H1 (cell line): ENCODE results near the gene DNAJB5. TPM values are rescaled to one million over a fixed set of nuclear protein-coding genes. Genes with fewer than 3 reads are reported as not detected.

Experiments
- CTCF ChIA-PET: fragments of 300-600 bp; sonication (Branson Sonifier 250); formaldehyde crosslinking; loops from one replicate; lab custom pipeline; 2021; ENCODE audit not compliant: partially characterized antibody; lab: Charles Lee
- POLR2A ChIA-PET: fragments of 300-600 bp; sonication (Branson Sonifier 250); formaldehyde crosslinking; loops from one replicate; lab custom pipeline; 2021; ENCODE audit warnings: inconsistent platforms; ENCODE audit not compliant: partially characterized antibody; lab: Charles Lee
- DNase-seq, 2 experiments: peaks; one replicate each; pipeline versions ENCODE4 v3.0.0 to v3.0.0-alpha.2; 2010 to 2022; ENCODE audit warnings: low spot score in 2 of 2, low read depth in 1 of 2, mixed read lengths in 1 of 2
- FAIRE-seq: peaks from 2 replicates; lab custom pipeline; 2011; peaks lifted over from hg19 to GRCh38; lab: Jason Lieb, UNC
- H2AFZ ChIP-seq: 2 replicates; pipeline ENCODE4 v1.8.1; 2012; ENCODE audit warnings: low read length, inconsistent platforms
- H2AK5ac ChIP-seq: 2 replicates; pipeline ENCODE4 v1.6.1; 2013; ENCODE audit warnings: low read depth, low read length
- H2BK120ac ChIP-seq: replicated peaks from 2 replicates; pipeline ENCODE3; 2013; ENCODE audit warnings: low read depth, low read length, inconsistent platforms
- H2BK12ac ChIP-seq: 2 replicates; pipeline ENCODE4 v1.6.1; 2013; ENCODE audit warnings: low read depth, low read length
- H2BK15ac ChIP-seq: 2 replicates; pipeline ENCODE4 v1.6.1; 2013; ENCODE audit warnings: low read length
- H2BK20ac ChIP-seq: 2 replicates; pipeline ENCODE4 v1.6.1; 2013; ENCODE audit warnings: low read length
- H2BK5ac ChIP-seq: 2 replicates; pipeline ENCODE4 v1.6.1; 2013; ENCODE audit warnings: low read depth, low read length
- H3K14ac ChIP-seq: 2 replicates; pipeline ENCODE4 v1.6.1; 2013; ENCODE audit warnings: inconsistent platforms; ENCODE audit not compliant: insufficient read length
- H3K18ac ChIP-seq: 2 replicates; pipeline ENCODE4 v1.6.1; 2013; ENCODE audit warnings: low read length; ENCODE audit errors: extremely low read depth
- H3K23ac ChIP-seq: 2 replicates; pipeline ENCODE4 v1.6.1; 2013; ENCODE audit warnings: inconsistent platforms; ENCODE audit not compliant: insufficient read length
- H3K23me2 ChIP-seq: 2 replicates; pipeline ENCODE4 v1.6.1; 2013; ENCODE audit warnings: low read depth, low read length
- H3K27ac ChIP-seq: 2 replicates; pipeline ENCODE4 v1.6.1; 2011; ENCODE audit warnings: low read depth, low read length, inconsistent platforms
- H3K27me3 ChIP-seq, 4 experiments: replicated peaks in 1 of 4; 1 replicate in 1 of 4; 2 replicates in 3 of 4; pipeline versions ENCODE4 v1.6.1 to v1.8.1; 2011 to 2013; ENCODE audit warnings: low read length in 3 of 4, mild to moderate bottlenecking in 3 of 4, inconsistent platforms in 2 of 4, mixed read lengths in 2 of 4, moderate library complexity in 1 of 4; ENCODE audit not compliant: control insufficient read depth in 3 of 4, insufficient read depth in 3 of 4; ENCODE audit errors: extremely low read depth in 1 of 4
- H3K36me3 ChIP-seq, 4 experiments: 2 replicates each; pipeline versions ENCODE4 v1.6.1 to v1.8.1; 2011 to 2013; ENCODE audit warnings: mild to moderate bottlenecking in 4 of 4, low read length in 3 of 4, moderate library complexity in 2 of 4, control low read depth in 1 of 4, inconsistent platforms in 1 of 4; ENCODE audit not compliant: insufficient read depth in 4 of 4, control insufficient read depth in 2 of 4
- H3K4ac ChIP-seq: replicated peaks from 2 replicates; pipeline ENCODE3; 2013; ENCODE audit warnings: low read length, low read depth, mixed read lengths, inconsistent platforms; ENCODE audit not compliant: insufficient read length
- H3K4me1 ChIP-seq, 4 experiments: replicated peaks in 1 of 4; 1 replicate in 1 of 4; 2 replicates in 3 of 4; pipeline versions ENCODE4 v1.6.1 to v1.8.1; 2011 to 2013; ENCODE audit warnings: low read length in 3 of 4, inconsistent platforms in 2 of 4, mixed read lengths in 1 of 4; ENCODE audit not compliant: insufficient read depth in 4 of 4, control insufficient read depth in 3 of 4
- H3K4me2 ChIP-seq, 2 experiments: 2 replicates each; pipeline versions ENCODE4 v1.6.1 to v1.8.1; 2011 to 2013; ENCODE audit warnings: low read depth in 2 of 2, low read length in 2 of 2, control low read depth in 1 of 2, inconsistent platforms in 1 of 2, mild to moderate bottlenecking in 1 of 2; ENCODE audit not compliant: insufficient read depth in 1 of 2
- H3K4me3 ChIP-seq, 4 experiments: fragments of 200-600, 300-600 bp in 1 of 4; sonication (generic), shearing (Covaris generic), sonication (Bioruptor Twin) in 1 of 4; 2 replicates each; pipeline versions ENCODE4 v1.5.1 to v1.8.1; 2011 to 2016; ENCODE audit warnings: low read length in 4 of 4, low read depth in 3 of 4, control low read depth in 2 of 4, inconsistent platforms in 2 of 4, mild to moderate bottlenecking in 2 of 4, mixed read lengths in 1 of 4, moderate library complexity in 1 of 4; ENCODE audit not compliant: insufficient read depth in 2 of 4; ENCODE audit errors: extremely low read depth in 1 of 4
- H3K56ac ChIP-seq: replicated peaks from 2 replicates; pipeline ENCODE3; 2013; ENCODE audit warnings: low read depth, mild to moderate bottlenecking, mixed read lengths, low read length, inconsistent platforms; ENCODE audit not compliant: insufficient read length
- H3K79me1 ChIP-seq: 2 replicates; pipeline ENCODE4 v1.6.1; 2013; ENCODE audit warnings: low read depth, low read length, control low read depth
- H3K79me2 ChIP-seq, 2 experiments: 2 replicates each; pipeline versions ENCODE4 v1.6.1 to v1.8.1; 2012 to 2013; ENCODE audit warnings: low read length in 2 of 2, mild to moderate bottlenecking in 2 of 2, inconsistent platforms in 1 of 2; ENCODE audit not compliant: insufficient read depth in 2 of 2, control insufficient read depth in 1 of 2
- H3K9ac ChIP-seq, 4 experiments: replicated peaks in 1 of 4; 1 replicate in 1 of 4; 2 replicates in 3 of 4; pipeline versions ENCODE4 v1.6.1 to v1.8.1; 2011 to 2013; ENCODE audit warnings: low read depth in 3 of 4, low read length in 3 of 4, control low read depth in 2 of 4, mild to moderate bottlenecking in 2 of 4, moderate library complexity in 2 of 4, inconsistent platforms in 1 of 4; ENCODE audit errors: extremely low read depth in 1 of 4
- H3K9me3 ChIP-seq, 2 experiments: 2 replicates each; pipeline versions ENCODE4 v1.6.1 to v1.8.1; 2012 to 2013; ENCODE audit warnings: mild to moderate bottlenecking in 2 of 2, moderate library complexity in 2 of 2, control low read depth in 1 of 2, inconsistent platforms in 1 of 2, low read depth in 1 of 2, low read length in 1 of 2, mixed read lengths in 1 of 2; ENCODE audit not compliant: insufficient read depth in 2 of 2
- H4K20me1 ChIP-seq, 2 experiments: replicated peaks in 1 of 2; 2 replicates each; pipeline versions ENCODE3 to v1.8.1; 2011 to 2013; ENCODE audit warnings: inconsistent platforms in 2 of 2, low read length in 2 of 2, mild to moderate bottlenecking in 1 of 2; ENCODE audit not compliant: insufficient read depth in 2 of 2, control insufficient read depth in 1 of 2
- H4K5ac ChIP-seq: 2 replicates; pipeline ENCODE4 v1.6.1; 2013; ENCODE audit warnings: low read length, low read depth, mixed read lengths, inconsistent platforms; ENCODE audit not compliant: insufficient read length
- H4K8ac ChIP-seq: 2 replicates; pipeline ENCODE4 v1.8.0; 2013; ENCODE audit warnings: mild to moderate bottlenecking, moderate library complexity, low read length, inconsistent platforms; ENCODE audit not compliant: insufficient read depth; ENCODE audit errors: extremely low read depth
- H4K91ac ChIP-seq: replicated peaks from 2 replicates; pipeline ENCODE3; 2013; ENCODE audit warnings: low read length, mixed read lengths, inconsistent platforms; ENCODE audit not compliant: insufficient read length
- BACH1 ChIP-seq: IDR thresholded peaks from 2 replicates; pipeline ENCODE4 v1.6.1; 2012; ENCODE audit warnings: low read length, improper control_type of control experiment
- BCL11A ChIP-seq, 2 experiments: IDR thresholded peaks; one replicate each; pipeline ENCODE4 v1.6.1; 2011; ENCODE audit warnings: low read depth in 2 of 2, low read length in 2 of 2, mild to moderate bottlenecking in 2 of 2
- CBX5 ChIP-seq: fragments of 300-800, 300-1000 bp; sonication (generic); IDR thresholded peaks from 2 replicates; pipeline ENCODE4 v1.7.1; 2016; ENCODE audit warnings: antibody characterized with exemption, low read length, low read depth
- CHD1 ChIP-seq: IDR thresholded peaks from 2 replicates; pipeline ENCODE4 v1.6.1; 2012; ENCODE audit warnings: low read depth, low read length, improper control_type of control experiment
- GTF2F1 ChIP-seq: IDR thresholded peaks from 2 replicates; pipeline ENCODE4 v1.6.1; 2012; ENCODE audit warnings: low read depth, low read length, improper control_type of control experiment, borderline replicate concordance
- HDAC2 ChIP-seq, 2 experiments: fragments of 300-600 bp in 1 of 2; sonication (generic) in 1 of 2; IDR thresholded peaks; 2 replicates each; pipeline ENCODE4 v1.6.1; 2011 to 2012; ENCODE audit warnings: low read depth in 2 of 2, low read length in 2 of 2, mild to moderate bottlenecking in 2 of 2, moderate library complexity in 2 of 2, borderline replicate concordance in 1 of 2, inconsistent platforms in 1 of 2
- JUN ChIP-seq: IDR thresholded peaks from 2 replicates; pipeline ENCODE4 v1.6.1; 2011; ENCODE audit warnings: low read depth, mild to moderate bottlenecking, improper control_type of control experiment, low read length
- KDM1A ChIP-seq: fragments of 200-600, 300-600 bp; sonication (generic); IDR thresholded peaks from 2 replicates; pipeline ENCODE4 v1.7.1; 2016; ENCODE audit warnings: mild to moderate bottlenecking, low read length, borderline replicate concordance
- KDM4A ChIP-seq: IDR thresholded peaks from one replicate; pipeline ENCODE4 v1.7.1; 2012; ENCODE audit warnings: low read depth, mild to moderate bottlenecking, moderate library complexity, low read length, inconsistent platforms; ENCODE audit not compliant: severe bottlenecking
- POLR2AphosphoS5 ChIP-seq: IDR thresholded peaks from 2 replicates; pipeline ENCODE4 v1.6.1; 2011; ENCODE audit warnings: low read depth, low read length
- RBBP5 ChIP-seq: IDR thresholded peaks from 2 replicates; pipeline ENCODE4 v1.7.1; 2012; ENCODE audit warnings: low read depth, mild to moderate bottlenecking, inconsistent platforms, low read length, moderate library complexity, borderline replicate concordance
- TAF1 ChIP-seq: IDR thresholded peaks from 2 replicates; pipeline ENCODE4 v1.6.1; 2011; ENCODE audit warnings: mild to moderate bottlenecking, low read depth, low read length
- TBP ChIP-seq: IDR thresholded peaks from 2 replicates; pipeline ENCODE4 v1.6.1; 2011; ENCODE audit warnings: low read depth, low read length, improper control_type of control experiment
- TEAD4 ChIP-seq: IDR thresholded peaks from 2 replicates; pipeline ENCODE4 v1.6.1; 2012; ENCODE audit warnings: low read depth, low read length, inconsistent platforms, mixed read lengths
- ZNF274 ChIP-seq: IDR thresholded peaks from 2 replicates; pipeline ENCODE4 v1.7.0; 2012; ENCODE audit warnings: low read length, borderline replicate concordance; ENCODE audit errors: extremely low read depth
- polyA plus RNA-seq, 7 experiments: library from polyadenylated mRNA; depleted of rRNA in 3 of 7; stranded (reverse) in 5 of 7; unstranded in 2 of 7; fragments of >200 nt in 5 of 7; fragments of 200-250 nt in 2 of 7; gene quantifications; 1 replicate in 5 of 7; 2 replicates in 1 of 7; 4 replicates in 1 of 7; pipeline versions ENCODE4 v1.2.1 to v1.2.3, GENCODE V29; 2011 to 2013; ENCODE audit warnings: missing spikeins in 2 of 7, mixed read lengths in 2 of 7
- total RNA-seq: library from RNA; stranded (reverse); fragmentation: NEBNext Ultra II Directional; extraction: Animal tissue kit (Norgen Biotek cat#: 25700); gene quantifications from 2 replicates; pipeline ENCODE4 v1.2.1, GENCODE V29; 2021

DNAJB5 gene
- total and polyA plus RNA-seq, 2 of the 8 experiments (the other 6 are each of a cell fraction or from before 2014, with no cell fraction given): 25.0 to 34.1 TPM

DNA sequence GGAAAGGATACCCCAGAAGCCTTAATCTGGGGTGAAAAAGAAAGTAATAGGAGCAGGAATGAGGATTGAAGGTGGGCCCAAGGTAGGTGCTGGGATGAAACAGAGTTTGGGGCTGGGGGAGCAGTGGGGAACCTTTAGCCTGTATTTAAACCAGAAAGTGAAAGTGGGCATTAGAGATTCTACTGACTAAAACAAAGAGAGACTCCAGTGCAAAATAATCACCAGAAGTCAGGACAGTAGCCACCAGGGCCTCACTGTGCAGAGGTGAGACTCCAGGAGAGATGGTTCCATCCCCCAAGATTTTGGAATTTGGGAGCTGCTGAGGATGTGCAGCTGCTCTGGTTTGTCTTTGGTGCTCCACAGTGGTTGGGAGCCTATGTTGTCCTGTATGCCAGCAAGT, 13.1 kb downstream of the DNAJB5 start:
- CTCF ChIA-PET: interaction anchor here (0.7 to 2.3 kb wide), 6 partner anchors 8 to 94 kb away, joined by 3 to 17 read pairs (median 4); partner anchors contain the start of genes PIGO and VCP
- H2BK15ac ChIP-seq: no peak overlapping the region

More for the DNA sequence above, 13.1 kb downstream of the DNAJB5 start:
- Histone ChIP-seq H3K14ac (no peak overlapping the region), H2BK5ac (peak overlapping the region; percentile 40; the same call in 1 of the 2 replicates), H4K8ac (no peak overlapping the region), H3K23ac (no peak overlapping the region), H3K27me3 (no peaks in the 10 kb centered on the region), H3K4ac (no peak overlapping the region), H3K56ac (no peak overlapping the region), H3K27ac (no peak overlapping the region), H4K20me1 (no peaks in the 10 kb centered on the region), H2AK5ac (no peak overlapping the region), H3K79me1 (no peaks in the 10 kb centered on the region), H2AFZ (no peak overlapping the region), H3K9me3 (no peaks in the 10 kb centered on the region), H3K23me2 (no peaks in the 10 kb centered on the region), H3K4me3 (no peak overlapping the region), H2BK20ac (no peak overlapping the region), H3K9ac (no peak overlapping the region), H3K4me2 (no peak overlapping the region), H3K18ac (no peak overlapping the region), H3K36me3 (peaks cover 1 to 4% (median 2%) of the 10 kb centered on the region in 4 experiments; a peak in 4 of 8 replicates), H3K4me1 (peaks cover 2 to 9% (median 4%) of the 10 kb centered on the region in 4 experiments; a peak in 2 of 7 replicates), H2BK120ac (peak overlapping the region; percentile 47), H2BK12ac (no peak overlapping the region), H3K79me2 (no peaks in the 10 kb centered on the region), H4K5ac (no peak overlapping the region), H4K91ac (peak overlapping the region; percentile 25)
- POLR2A ChIA-PET: interaction anchor here (0.8 to 2.7 kb wide), 7 partner anchors 9 to 77 kb away, joined by 3 to 11 read pairs (median 4); partner anchors contain the start of genes DNAJB5 and FANCG
- TF ChIP-seq CHD1: no peak
- no peak for TF ChIP-seq HDAC2 (IDR thresholded peaks at IDR 0.05; ENCODE audit: borderline replicate concordance in 1 of 2, low read depth in 2 of 2, low read length in 2 of 2)
- TF ChIP-seq CBX5: no peak
- no peak for TF ChIP-seq RBBP5
- no peak for TF ChIP-seq KDM1A
- TF ChIP-seq KDM4A: no peak
- no peak for TF ChIP-seq JUN
- TF ChIP-seq BCL11A (IDR thresholded peaks at IDR 0.05; ENCODE audit: low read depth in 2 of 2, low read length in 2 of 2): no peak
- no peak for TF ChIP-seq TEAD4
- TF ChIP-seq TBP: no peak
- TF ChIP-seq TAF1: no peak
- TF ChIP-seq BACH1: no peak
- no peak for TF ChIP-seq GTF2F1
- no peak for TF ChIP-seq ZNF274
- no peak for TF ChIP-seq POLR2AphosphoS5
- no peak for FAIRE-seq
- DNase-seq: no peak
